Stimulated activated CD4-positive, alpha-beta T cell treated with anti-CD3 and anti-CD28 coated beads, Interleukin-2, amount 100 ng/mL, for 24 hours (primary cell): ENCODE measurements around the gene RORC.
A peak's percentile ranks its signal among the peaks of the same experiment; 100 is the strongest.
"Not testable (repeated sequence)": the region's sequence is repeated elsewhere in the genome, so short reads cannot be mapped to it uniquely, and the experiment has no call there.

ENCODE experiments used
- DNase-seq, 2 donors: peaks; one replicate each; pipeline ENCODE4 v3.0.0-alpha.2; 2020

Gene RORC

GRCh38 chr1:151831605-151832004, at the start of gene RORC:
RORC (minus strand) TSS chr1:151831802; CDS start chr1:151831764, 38 bp downstream.
- DNase-seq: no peak

GRCh38 chr1:151875419-151876097, 44.0 kb upstream of the RORC start:
- DNase-seq: no peak

- DNase-seq: not testable (repeated sequence)
Measured at GRCh38 chr1:151872776-151873175, 41.2 kb upstream of the RORC start.

- no peak for DNase-seq
Measured at GRCh38 chr1:151871284-151872030, 39.9 kb upstream of the RORC start.

GRCh38 chr1:151868486-151868885, 36.9 kb upstream of the RORC start:
- DNase-seq: no peak

GRCh38 chr1:151867765-151868411, 36.3 kb upstream of the RORC start:
- DNase-seq: no peak

GRCh38 chr1:151867321-151867720, 35.7 kb upstream of the RORC start:
- no peak for DNase-seq

GRCh38 chr1:151864411-151864810, 32.8 kb upstream of the RORC start:
- no peak for DNase-seq

GRCh38 chr1:151862604-151863003, 31.0 kb upstream of the RORC start:
- DNase-seq: no peak

- DNase-seq: no peak
Measured at GRCh38 chr1:151860504-151861187, 29.0 kb upstream of the RORC start.

- no peak for DNase-seq
Measured at GRCh38 chr1:151859891-151860293, 28.3 kb upstream of the RORC start.

GRCh38 chr1:151858886-151859665, 27.5 kb upstream of the RORC start:
- DNase-seq: no peak

GRCh38 chr1:151858030-151858746, 26.6 kb upstream of the RORC start:
- no peak for DNase-seq

GRCh38 chr1:151855933-151856332, 24.3 kb upstream of the RORC start:
- no peak for DNase-seq

GRCh38 chr1:151855516-151855915, 23.9 kb upstream of the RORC start:
- not testable (repeated sequence) for DNase-seq

GRCh38 chr1:151854658-151855057, 23.1 kb upstream of the RORC start:
- DNase-seq: no peak

GRCh38 chr1:151853411-151853943, 21.9 kb upstream of the RORC start, which contains the start of gene THEM5:
THEM5 (minus strand) TSS chr1:151853712; CDS start chr1:151853565, 147 bp downstream.
- no peak for DNase-seq

GRCh38 chr1:151852733-151853132, 21.1 kb upstream of the RORC start:
- DNase-seq: no peak

- DNase-seq: peak in 1 of 2 donors; percentile 16
Measured at GRCh38 chr1:151851886-151852285, 20.3 kb upstream of the RORC start.

- no peak for DNase-seq
Measured at GRCh38 chr1:151849871-151850270, 18.3 kb upstream of the RORC start.

GRCh38 chr1:151849126-151849525, 17.5 kb upstream of the RORC start:
- DNase-seq: no peak
